Chondrocyte (in vitro differentiated cells): ENCODE measurements around the gene GABRR3. TPM values are rescaled to one million over a fixed set of nuclear protein-coding genes. Genes with fewer than 3 reads are reported as not detected.

Source experiments
- DNase-seq: peaks from one replicate; pipeline ENCODE4 v3.0.0; 2021; ENCODE audit warnings: mixed read lengths, low spot score
- H3K27ac Mint-ChIP-seq: one replicate; pipeline ENCODE4 v1.8.0; 2021; ENCODE audit warnings: mild to moderate bottlenecking, moderate library complexity, mixed read lengths; ENCODE audit not compliant: unreplicated experiment
- H3K27me3 Mint-ChIP-seq: 2 replicates; pipeline ENCODE4 v1.8.0; 2021; ENCODE audit warnings: low read depth, mixed read lengths
- H3K36me3 Mint-ChIP-seq: 2 replicates; pipeline ENCODE4 v1.8.0; 2021; ENCODE audit warnings: low read depth, mixed read lengths
- H3K4me1 Mint-ChIP-seq: 2 replicates; pipeline ENCODE4 v1.8.0; 2021; ENCODE audit warnings: low read depth, mild to moderate bottlenecking, mixed read lengths
- H3K4me3 Mint-ChIP-seq: one replicate; pipeline ENCODE4 v1.8.0; 2021; ENCODE audit warnings: mild to moderate bottlenecking, moderate library complexity, mixed read lengths; ENCODE audit not compliant: unreplicated experiment
- H3K9me3 Mint-ChIP-seq: 2 replicates; pipeline ENCODE4 v1.8.0; 2021; ENCODE audit warnings: low read depth, mixed read lengths
- total RNA-seq: library from RNA; stranded (reverse); gene quantifications from 3 replicates; pipeline ENCODE4 v1.2.1, GENCODE V29; 2021
- TF ChIP-seq, protein P1 (sequence below): fragments of 200-600 bp; sonication (generic); IDR thresholded peaks from 2 replicates; pipeline ENCODE4 v1.5.0; 2021; ENCODE audit warnings: antibody characterized with exemption, mild to moderate bottlenecking, moderate library complexity

Gene GABRR3
- total RNA-seq, 1 donor from 2014 or later = not detected

DNA sequence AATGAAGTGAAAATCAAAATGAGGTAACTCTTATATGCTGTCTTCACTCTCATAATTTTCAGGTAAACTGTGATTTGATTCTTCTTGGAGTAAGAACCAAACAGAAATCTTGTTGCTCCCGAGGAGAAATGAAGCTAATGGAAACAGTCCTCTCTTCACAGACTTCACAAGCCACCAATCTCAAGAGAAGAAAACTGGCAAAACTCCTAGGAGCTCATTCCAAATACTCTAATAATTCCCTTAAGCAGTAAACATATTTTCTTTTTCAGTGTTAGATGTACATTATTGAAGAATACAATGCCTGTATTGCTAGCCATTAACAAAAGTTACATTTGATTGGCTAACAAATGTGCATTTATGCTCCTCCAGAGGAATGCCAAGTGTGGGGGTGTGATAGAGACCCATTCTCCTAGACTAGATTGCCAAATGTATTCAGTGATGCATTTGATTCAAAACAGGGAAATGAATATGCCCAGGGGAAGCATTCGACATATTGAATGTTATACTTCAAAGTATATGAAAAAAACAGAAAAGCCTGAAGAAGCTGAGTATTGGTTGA lies 51.1 kb downstream of the GABRR3 start:
- Mint-ChIP-seq H3K4me3 (no peak overlapping the region), H3K27me3 (peaks cover 15% of the 10 kb centered on the region), H3K4me1 (peaks cover 4% of the 10 kb centered on the region), H3K27ac (no peak overlapping the region), H3K9me3 (no peaks in the 10 kb centered on the region), H3K36me3 (no peaks in the 10 kb centered on the region)
- DNase-seq = no peak
- TF ChIP-seq, protein P1, sequence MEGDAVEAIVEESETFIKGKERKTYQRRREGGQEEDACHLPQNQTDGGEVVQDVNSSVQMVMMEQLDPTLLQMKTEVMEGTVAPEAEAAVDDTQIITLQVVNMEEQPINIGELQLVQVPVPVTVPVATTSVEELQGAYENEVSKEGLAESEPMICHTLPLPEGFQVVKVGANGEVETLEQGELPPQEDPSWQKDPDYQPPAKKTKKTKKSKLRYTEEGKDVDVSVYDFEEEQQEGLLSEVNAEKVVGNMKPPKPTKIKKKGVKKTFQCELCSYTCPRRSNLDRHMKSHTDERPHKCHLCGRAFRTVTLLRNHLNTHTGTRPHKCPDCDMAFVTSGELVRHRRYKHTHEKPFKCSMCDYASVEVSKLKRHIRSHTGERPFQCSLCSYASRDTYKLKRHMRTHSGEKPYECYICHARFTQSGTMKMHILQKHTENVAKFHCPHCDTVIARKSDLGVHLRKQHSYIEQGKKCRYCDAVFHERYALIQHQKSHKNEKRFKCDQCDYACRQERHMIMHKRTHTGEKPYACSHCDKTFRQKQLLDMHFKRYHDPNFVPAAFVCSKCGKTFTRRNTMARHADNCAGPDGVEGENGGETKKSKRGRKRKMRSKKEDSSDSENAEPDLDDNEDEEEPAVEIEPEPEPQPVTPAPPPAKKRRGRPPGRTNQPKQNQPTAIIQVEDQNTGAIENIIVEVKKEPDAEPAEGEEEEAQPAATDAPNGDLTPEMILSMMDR = no peak

DNA sequence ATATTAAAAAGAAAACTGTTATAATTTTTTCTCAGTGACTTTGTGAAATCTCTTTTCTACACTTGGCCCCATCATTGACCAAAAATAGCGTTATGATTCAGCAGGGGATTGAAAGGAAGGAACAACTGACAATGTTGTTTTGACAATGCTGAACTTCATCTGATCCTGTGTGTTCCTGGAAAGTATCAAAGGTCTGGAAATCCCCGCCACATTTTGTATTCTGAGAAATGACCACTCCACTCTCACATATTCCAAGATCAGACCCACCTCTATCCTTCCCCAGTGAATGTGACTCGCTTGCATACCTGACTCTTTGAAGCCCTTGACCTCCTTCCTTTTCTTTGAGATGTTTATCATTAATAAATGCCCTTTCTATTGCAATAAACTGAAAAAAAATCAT lies 53.2 kb downstream of the GABRR3 start:
- H3K4me1 Mint-ChIP-seq = peaks cover 4% of the 10 kb centered on the region
- no peaks in the 10 kb centered on the region for H3K9me3 Mint-ChIP-seq
- H3K36me3 Mint-ChIP-seq = no peaks in the 10 kb centered on the region

DNA sequence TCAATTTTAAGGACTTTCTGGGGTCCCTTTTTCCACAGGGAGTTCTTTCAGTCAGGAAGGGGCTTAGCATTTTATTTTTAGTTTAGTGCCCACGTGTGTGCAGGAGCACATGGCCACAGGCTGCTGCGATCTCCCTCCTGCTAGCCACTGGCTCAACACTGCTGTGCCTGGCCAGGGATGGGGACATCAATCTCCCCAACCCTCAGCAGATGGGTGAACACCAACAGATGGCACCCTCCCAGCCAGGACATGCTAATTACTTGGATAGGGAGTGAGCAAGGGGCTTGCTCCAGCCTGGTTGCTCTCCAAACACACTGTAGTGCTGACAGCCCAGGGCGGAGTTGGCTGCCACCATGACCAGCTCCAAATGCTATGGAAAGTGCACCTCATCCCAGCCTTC lies 55.5 kb downstream of the GABRR3 start:
- Mint-ChIP-seq H3K4me3 (no peak overlapping the region), H3K9me3 (no peaks in the 10 kb centered on the region)
- TF ChIP-seq, protein P1 = no peak

More for the DNA sequence above, 53.2 kb downstream of the GABRR3 start:
- Mint-ChIP-seq H3K27ac (no peak overlapping the region), H3K4me3 (no peak overlapping the region), H3K27me3 (peaks cover 19% of the 10 kb centered on the region)
- no peak for DNase-seq
- TF ChIP-seq, protein P1 = no peak

DNA sequence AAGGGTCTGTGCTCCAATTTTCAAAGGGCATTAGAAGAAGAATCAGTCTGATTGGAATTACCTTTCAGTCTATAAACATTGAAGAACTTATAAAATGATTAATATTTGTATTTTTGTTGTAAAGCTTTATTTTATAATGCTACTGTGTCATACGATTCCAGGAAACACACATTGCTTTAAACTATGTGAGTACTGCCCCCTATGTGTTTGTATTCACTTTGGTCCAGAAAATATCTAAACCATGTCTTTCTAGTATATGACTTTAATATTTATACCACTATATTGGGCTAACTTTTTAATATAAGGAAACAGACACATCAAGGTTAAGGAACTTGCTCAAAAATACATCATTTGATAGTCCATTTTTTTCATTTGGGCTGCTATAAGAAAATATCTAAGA lies 59.6 kb downstream of the GABRR3 start:
- peaks cover 18% of the 10 kb centered on the region for H3K4me1 Mint-ChIP-seq
- TF ChIP-seq, protein P1 = peak; percentile 66
- no peaks in the 10 kb centered on the region for H3K36me3 Mint-ChIP-seq

More for the DNA sequence above, 55.5 kb downstream of the GABRR3 start:
- Mint-ChIP-seq H3K4me1 (peaks cover 4% of the 10 kb centered on the region), H3K36me3 (no peaks in the 10 kb centered on the region), H3K27ac (no peak overlapping the region), H3K27me3 (peaks cover 14% of the 10 kb centered on the region)
- DNase-seq = no peak

DNA sequence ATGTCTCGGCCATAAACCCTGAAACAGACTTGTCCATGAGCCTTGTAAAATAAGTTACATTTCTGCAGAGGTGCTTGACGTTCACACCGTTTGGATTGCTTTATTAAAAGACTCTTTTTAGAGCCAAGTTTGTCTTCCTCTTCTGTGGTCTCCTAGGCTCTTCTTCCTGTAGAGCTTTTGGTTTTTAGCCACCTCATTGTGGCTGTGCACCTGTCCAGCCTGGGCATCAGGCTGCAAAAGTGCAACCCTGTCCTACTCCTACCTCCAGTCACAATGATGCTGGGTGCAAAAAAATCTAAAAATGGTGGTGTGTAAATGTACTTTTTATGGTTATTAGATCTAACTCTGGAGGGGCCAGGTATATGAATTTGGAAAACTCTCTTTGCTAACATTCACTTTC lies 60.1 kb downstream of the GABRR3 start:
- H3K4me3 Mint-ChIP-seq = no peak overlapping the region
- no peak overlapping the region for H3K27ac Mint-ChIP-seq
- H3K36me3 Mint-ChIP-seq = no peaks in the 10 kb centered on the region
- H3K27me3 Mint-ChIP-seq = peaks cover 4% of the 10 kb centered on the region
- DNase-seq = no peak
- H3K4me1 Mint-ChIP-seq = peaks cover 23% of the 10 kb centered on the region
- H3K9me3 Mint-ChIP-seq = no peaks in the 10 kb centered on the region
- TF ChIP-seq, protein P1 = no peak

More for the DNA sequence above, 59.6 kb downstream of the GABRR3 start:
- peaks cover 4% of the 10 kb centered on the region for H3K27me3 Mint-ChIP-seq
- no peak for DNase-seq
- no peaks in the 10 kb centered on the region for H3K9me3 Mint-ChIP-seq
- no peak overlapping the region for H3K27ac Mint-ChIP-seq
- no peak overlapping the region for H3K4me3 Mint-ChIP-seq
